ENCODE results near the gene NKRF. TPM values are rescaled to one million over a fixed set of nuclear protein-coding genes. Genes with fewer than 3 reads are reported as not detected.
"Not testable (repeated sequence)": the region's sequence is repeated elsewhere in the genome, so short reads cannot be mapped to it uniquely, and the experiment has no call there.

NKRF gene
- total RNA-seq, 1 experiment from 2014 or later, result 18.0 TPM

- no peak for TF ChIP-seq CTCF (IDR thresholded peaks at IDR 0.05; ENCODE audit: unreplicated experiment)
- no TSS peak for BruUV-seq (replicated peaks)
- no peak overlapping the region for H3K27ac Mint-ChIP-seq (ENCODE audit: unreplicated experiment)
- no peaks in the 10 kb centered on the region for H3K9me3 Mint-ChIP-seq (ENCODE audit: low read depth, unreplicated experiment)
- H3K36me3 Mint-ChIP-seq (ENCODE audit: insufficient read depth, unreplicated experiment), result no peaks in the 10 kb centered on the region
- CTCF ChIA-PET, result no interaction called here
- peaks cover 22% of the 10 kb centered on the region for H3K27me3 Mint-ChIP-seq (ENCODE audit: unreplicated experiment)
- no peaks in the 10 kb centered on the region for H3K4me1 Mint-ChIP-seq (ENCODE audit: low read depth, unreplicated experiment)
- no peak overlapping the region for H3K4me3 Mint-ChIP-seq (ENCODE audit: low read depth, unreplicated experiment)
- no peak for DNase-seq
- intact Hi-C loops (cut with micrococcal nuclease; ENCODE audit: unreplicated experiment), result no loop called here
Observed at GRCh38 chrX:119640731-119641170, 34.5 kb upstream of the NKRF start.

- no peak for DNase-seq
- H3K27me3 Mint-ChIP-seq (ENCODE audit: unreplicated experiment), result peaks cover 37% of the 10 kb centered on the region
- no peaks in the 10 kb centered on the region for H3K4me1 Mint-ChIP-seq (ENCODE audit: low read depth, unreplicated experiment)
- H3K27ac Mint-ChIP-seq (ENCODE audit: unreplicated experiment), result no peak overlapping the region
- no peaks in the 10 kb centered on the region for H3K9me3 Mint-ChIP-seq (ENCODE audit: low read depth, unreplicated experiment)
- H3K4me3 Mint-ChIP-seq (ENCODE audit: low read depth, unreplicated experiment), result no peak overlapping the region
- CTCF ChIA-PET, result no interaction called here
- BruUV-seq (replicated peaks), result no TSS peak
- intact Hi-C loops (cut with micrococcal nuclease; ENCODE audit: unreplicated experiment), result no loop called here
- no peak for TF ChIP-seq CTCF (IDR thresholded peaks at IDR 0.05; ENCODE audit: unreplicated experiment)
- no peaks in the 10 kb centered on the region for H3K36me3 Mint-ChIP-seq (ENCODE audit: insufficient read depth, unreplicated experiment)
Observed at GRCh38 chrX:119638725-119639471, 32.7 kb upstream of the NKRF start.

- CTCF ChIA-PET; DNase-seq; H3K4me1 Mint-ChIP-seq (ENCODE audit: low read depth, unreplicated experiment); H3K9me3 Mint-ChIP-seq (ENCODE audit: low read depth, unreplicated experiment); H3K4me3 Mint-ChIP-seq (ENCODE audit: low read depth, unreplicated experiment); BruUV-seq (replicated peaks); intact Hi-C loops (cut with micrococcal nuclease; ENCODE audit: unreplicated experiment); H3K27ac Mint-ChIP-seq (ENCODE audit: unreplicated experiment); H3K36me3 Mint-ChIP-seq (ENCODE audit: insufficient read depth, unreplicated experiment): not testable (repeated sequence)
- peaks cover 37% of the 10 kb centered on the region for H3K27me3 Mint-ChIP-seq (ENCODE audit: unreplicated experiment)
Observed at GRCh38 chrX:119637421-119637820, 31.2 kb upstream of the NKRF start.

GRCh38 chrX:119636419-119636818 lies 30.2 kb upstream of the NKRF start:
- Mint-ChIP-seq H3K4me3 (ENCODE audit: low read depth, unreplicated experiment) (no peak overlapping the region), H3K27ac (ENCODE audit: unreplicated experiment) (no peak overlapping the region)

More at GRCh38 chrX:119636419-119636818, 30.2 kb upstream of the NKRF start:
- TF ChIP-seq CTCF (IDR thresholded peaks at IDR 0.05; ENCODE audit: unreplicated experiment), result no peak
- peaks cover 37% of the 10 kb centered on the region for H3K27me3 Mint-ChIP-seq (ENCODE audit: unreplicated experiment)
- no peaks in the 10 kb centered on the region for H3K4me1 Mint-ChIP-seq (ENCODE audit: low read depth, unreplicated experiment)
- CTCF ChIA-PET, result no interaction called here
- H3K36me3 Mint-ChIP-seq (ENCODE audit: insufficient read depth, unreplicated experiment), result no peaks in the 10 kb centered on the region
- peaks cover 3% of the 10 kb centered on the region for H3K9me3 Mint-ChIP-seq (ENCODE audit: low read depth, unreplicated experiment)
- intact Hi-C loops (cut with micrococcal nuclease; ENCODE audit: unreplicated experiment), result no loop called here
- no TSS peak for BruUV-seq (replicated peaks)
- no peak for DNase-seq

Data from Calu3 (cell line).